ENCODE data around the gene ZNF526. TPM values are rescaled to one million over a fixed set of nuclear protein-coding genes. Genes with fewer than 3 reads are reported as not detected.

ZNF526 gene
- polyA plus RNA-seq, 1 donor from 2014 or later: 2.1 TPM

- H2AFZ ChIP-seq (ENCODE audit: low read depth, low read length): peak within 1 kb of the TSS; percentile 89
- no peaks in the 10 kb centered on the region for H3K36me3 ChIP-seq (ENCODE audit: insufficient read depth, low read length)
- H3K4me3 ChIP-seq (ENCODE audit: low read length): peak within 1 kb of the TSS; percentile 97
- peak within 1 kb of the TSS; percentile 77 for H3K27ac ChIP-seq (ENCODE audit: low read length)
- H3K9me3 ChIP-seq (ENCODE audit: low read length): no peaks in the 10 kb centered on the region
- H3K79me2 ChIP-seq (replicated peaks; ENCODE audit: insufficient read depth, low read length): peaks cover 41% of the 10 kb centered on the region
- H3F3A ChIP-seq (ENCODE audit: insufficient read depth, low read length, poor library complexity, severe bottlenecking): peaks cover 7% of the 10 kb centered on the region
- H4K20me1 ChIP-seq (ENCODE audit: insufficient read depth): peaks cover 8% of the 10 kb centered on the region
- H3K27me3 ChIP-seq (ENCODE audit: insufficient read depth, low read depth, low read length): no peaks in the 10 kb centered on the region
- peak; percentile 27 for TF ChIP-seq RAD21 (conservative IDR thresholded peaks at IDR 0.05)
- peak; percentile 59 for TF ChIP-seq MXI1 (conservative IDR thresholded peaks at IDR 0.05; ENCODE audit: poor library complexity, severe bottlenecking)
- peak; percentile 39 for TF ChIP-seq CTCF (IDR thresholded peaks at IDR 0.05; ENCODE audit: poor library complexity, severe bottlenecking)
- TF ChIP-seq EZH2 (IDR thresholded peaks at IDR 0.05; ENCODE audit: borderline replicate concordance, insufficient read depth, low read length, poor library complexity, severe bottlenecking): no peak
- TF ChIP-seq REST (IDR thresholded peaks at IDR 0.05; ENCODE audit: borderline replicate concordance): no peak
- TF ChIP-seq SMC3 (conservative IDR thresholded peaks at IDR 0.05; ENCODE audit: poor library complexity): peak; percentile 23
- TF ChIP-seq POLR2AphosphoS5 (IDR thresholded peaks at IDR 0.05): peak; percentile 74
- TF ChIP-seq TAF1 (IDR thresholded peaks at IDR 0.05; ENCODE audit: low read depth): no peak
- peak; percentile 35 for TF ChIP-seq EP300 (conservative IDR thresholded peaks at IDR 0.05; ENCODE audit: poor library complexity, severe bottlenecking)
- H3K9ac ChIP-seq (ENCODE audit: low read length): peak within 1 kb of the TSS; percentile 90
- H3K4me2 ChIP-seq (ENCODE audit: low read length): peak within 1 kb of the TSS; percentile 91
- H3K9me2 ChIP-seq (ENCODE audit: insufficient read depth, low read length): no peaks in the 10 kb centered on the region
Observed at GRCh38 chr19:42217520-42218437, 2.3 kb upstream of the ZNF526 start, which contains the start of gene DEDD2. Gene DEDD2, minus strand, starts transcription at chr19:42217677. Its CDS starts 670 bp downstream, at chr19:42217007.

GRCh38 chr19:42220751-42221097 lies 612 bp downstream of the ZNF526 start:
- peak overlapping the region; percentile 74 for H3K27ac ChIP-seq (ENCODE audit: low read length)
- H4K20me1 ChIP-seq (ENCODE audit: insufficient read depth): peaks cover 3% of the 10 kb centered on the region
- peaks cover 7% of the 10 kb centered on the region for H3F3A ChIP-seq (ENCODE audit: insufficient read depth, low read length, poor library complexity, severe bottlenecking)
- no peaks in the 10 kb centered on the region for H3K36me3 ChIP-seq (ENCODE audit: insufficient read depth, low read length)
- peaks cover 18% of the 10 kb centered on the region for H3K79me2 ChIP-seq (replicated peaks; ENCODE audit: insufficient read depth, low read length)
- H3K9ac ChIP-seq (ENCODE audit: low read length): peak overlapping the region; percentile 76
- peak overlapping the region; percentile 98 for H3K4me2 ChIP-seq (ENCODE audit: low read length)
- no peaks in the 10 kb centered on the region for H3K9me2 ChIP-seq (ENCODE audit: insufficient read depth, low read length)
- no peaks in the 10 kb centered on the region for H3K9me3 ChIP-seq (ENCODE audit: low read length)
- TF ChIP-seq EP300 (conservative IDR thresholded peaks at IDR 0.05; ENCODE audit: poor library complexity, severe bottlenecking): no peak
- TF ChIP-seq SMC3 (conservative IDR thresholded peaks at IDR 0.05; ENCODE audit: poor library complexity): no peak
- no peak for TF ChIP-seq RAD21 (conservative IDR thresholded peaks at IDR 0.05)
- no peak for TF ChIP-seq TAF1 (IDR thresholded peaks at IDR 0.05; ENCODE audit: low read depth)
- TF ChIP-seq REST (IDR thresholded peaks at IDR 0.05; ENCODE audit: borderline replicate concordance): no peak
- TF ChIP-seq CTCF (IDR thresholded peaks at IDR 0.05; ENCODE audit: poor library complexity, severe bottlenecking): no peak
- TF ChIP-seq EZH2 (IDR thresholded peaks at IDR 0.05; ENCODE audit: borderline replicate concordance, insufficient read depth, low read length, poor library complexity, severe bottlenecking): no peak
- no peak for TF ChIP-seq MXI1 (conservative IDR thresholded peaks at IDR 0.05; ENCODE audit: poor library complexity, severe bottlenecking)
- TF ChIP-seq POLR2AphosphoS5 (IDR thresholded peaks at IDR 0.05): no peak
- H3K4me3 ChIP-seq (ENCODE audit: low read length): peak overlapping the region; percentile 84
- peak overlapping the region; percentile 53 for H2AFZ ChIP-seq (ENCODE audit: low read depth, low read length)
- no peaks in the 10 kb centered on the region for H3K27me3 ChIP-seq (ENCODE audit: insufficient read depth, low read depth, low read length)

All from neural cell (in vitro differentiated cells).